KBM-7 (cell line): ENCODE results near the gene ABCA13.

ENCODE experiments used
- DNase-seq: peaks from one replicate; pipeline ENCODE4 v3.0.0-alpha.2; 2015
- in situ Hi-C: fragments of 300-500 bp; cut with MboI; formaldehyde crosslinking; loops from 2 replicates; pipeline ENCODE4 v1.14.3; 2020; ENCODE audit warnings: low sequenced_read_pairs, low pct_unique_long_range_greater_than_20kb, mixed read lengths

ABCA13 gene

DNA sequence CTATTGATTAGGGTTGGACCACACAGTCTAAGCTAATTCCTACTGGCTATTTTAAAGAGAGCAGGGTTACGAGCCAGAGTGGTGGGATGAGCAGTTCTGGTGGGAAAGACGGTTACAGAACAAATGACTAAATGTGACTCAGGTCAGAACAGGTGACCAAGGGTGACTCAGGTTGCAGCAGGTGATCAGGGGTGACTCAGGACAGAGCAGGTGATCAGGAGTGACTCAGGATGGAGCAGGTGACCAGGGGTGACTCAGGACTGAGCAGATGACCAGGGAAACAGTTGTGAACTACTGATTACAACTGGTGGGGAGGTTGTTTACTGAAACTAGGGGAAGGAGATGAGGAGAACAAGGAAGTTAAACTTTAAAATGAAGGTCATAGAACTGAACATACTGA, 366.3 kb downstream of the ABCA13 start:
- in situ Hi-C loops, result no loop called here
- no peak for DNase-seq

GRCh38 chr7:48540746-48541145, 369.5 kb downstream of the ABCA13 start:
- in situ Hi-C loops, result no loop called here
- DNase-seq, result no peak

- no peak for DNase-seq
- in situ Hi-C loops, result no loop called here
These were observed 377.4 kb downstream of the ABCA13 start for GRCh38 chr7:48548667-48549066.

- no peak for DNase-seq
- in situ Hi-C loops, result no loop called here
These were observed 380.4 kb downstream of the ABCA13 start for GRCh38 chr7:48551652-48552051.

DNA sequence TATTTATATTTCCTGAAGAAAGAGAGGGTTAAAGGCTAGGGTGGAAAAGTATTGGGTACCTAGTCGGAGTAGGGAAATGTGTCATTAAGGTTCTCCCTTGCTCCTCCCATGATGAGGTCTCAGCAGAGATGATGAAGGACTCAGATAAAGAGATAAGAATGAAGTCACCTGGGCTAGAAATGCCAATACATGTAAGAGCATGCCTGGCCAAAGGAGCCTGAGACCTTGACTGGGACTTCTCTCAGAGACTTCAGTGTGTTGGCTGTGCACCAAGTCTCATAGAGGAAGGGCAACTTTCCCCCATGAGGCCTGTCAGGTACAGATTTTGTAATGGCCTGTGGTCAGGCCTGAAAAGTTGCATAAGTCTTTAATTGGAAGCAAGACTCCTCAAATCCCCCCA, 392.1 kb downstream of the ABCA13 start:
- in situ Hi-C loops, result no loop called here
- DNase-seq, result no peak

DNA sequence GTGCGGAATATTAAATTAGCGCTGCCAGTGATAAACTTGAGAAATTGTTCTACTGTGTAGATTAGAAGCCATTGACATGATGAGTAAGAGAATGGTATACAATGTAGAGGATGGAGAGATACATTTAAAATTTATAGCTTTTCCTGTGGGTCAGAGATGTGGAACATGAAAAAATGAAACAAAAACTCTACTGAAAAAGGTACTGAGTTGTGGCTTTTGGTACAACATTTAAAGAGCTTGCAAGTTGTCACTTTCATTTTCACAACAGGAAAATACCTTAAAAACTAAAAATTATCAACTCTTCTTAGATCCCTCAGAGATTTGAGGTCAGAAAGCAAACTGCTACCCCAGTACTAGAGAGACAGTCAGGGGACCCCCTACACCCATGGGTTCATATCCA, 404.3 kb downstream of the ABCA13 start:
- in situ Hi-C loops, result no loop called here
- DNase-seq, result no peak

GRCh38 chr7:48587475-48587874, 416.2 kb downstream of the ABCA13 start:
- in situ Hi-C loops, result no loop called here

GRCh38 chr7:48594349-48594748, 423.1 kb downstream of the ABCA13 start:
- DNase-seq, result no peak
- in situ Hi-C loops, result no loop called here

More at GRCh38 chr7:48587475-48587874, 416.2 kb downstream of the ABCA13 start:
- no peak for DNase-seq

DNA sequence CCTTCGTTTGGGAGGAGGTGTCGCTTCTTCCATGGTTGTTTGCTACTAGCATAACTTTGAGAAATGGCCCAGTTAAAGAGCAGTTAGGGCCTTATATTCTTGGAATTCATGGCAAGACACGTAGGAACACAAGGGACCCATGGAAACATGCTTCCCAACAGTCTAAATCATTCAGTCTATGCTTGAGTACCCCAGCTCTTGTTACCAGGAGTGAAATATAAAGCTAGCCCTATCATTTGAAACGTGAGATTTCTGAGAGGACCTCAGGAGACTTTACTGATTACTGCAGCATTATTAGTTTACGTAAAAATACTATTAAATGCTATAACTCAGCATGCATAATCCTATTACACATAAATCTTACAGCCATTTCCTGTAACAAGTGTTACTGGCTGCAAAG, 424.5 kb downstream of the ABCA13 start:
- in situ Hi-C loops, result no loop called here
- DNase-seq, result no peak

GRCh38 chr7:48610705-48611104, 439.4 kb downstream of the ABCA13 start:
- DNase-seq, result no peak
- in situ Hi-C loops, result no loop called here

GRCh38 chr7:48611993-48612392, 440.7 kb downstream of the ABCA13 start:
- DNase-seq, result no peak
- in situ Hi-C loops, result no loop called here

DNA sequence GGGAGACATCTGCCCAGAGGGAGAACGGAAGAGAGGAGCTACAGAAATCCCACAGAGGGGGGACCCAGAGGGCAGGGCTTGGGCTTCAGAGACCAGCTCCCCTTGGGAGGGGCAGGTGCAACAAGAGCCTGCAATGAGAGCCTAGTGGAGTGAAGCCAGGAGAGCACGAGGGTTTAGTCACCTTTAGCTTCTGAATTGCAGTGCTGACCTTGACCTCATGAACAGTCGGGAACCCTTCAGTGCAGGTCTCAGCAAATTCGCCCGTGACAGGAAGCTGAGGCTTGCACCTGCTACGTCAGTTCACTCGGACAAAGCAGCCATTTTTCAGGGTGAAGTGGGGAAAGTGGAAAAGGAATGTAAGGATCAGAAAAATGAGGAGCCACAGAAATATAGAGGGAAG, 446.2 kb downstream of the ABCA13 start:
- in situ Hi-C loops, result no loop called here
- no peak for DNase-seq

- DNase-seq, result no peak
- in situ Hi-C loops, result no loop called here
These were observed 446.7 kb downstream of the ABCA13 start for GRCh38 chr7:48617993-48618392.

GRCh38 chr7:48621076-48621475, 449.8 kb downstream of the ABCA13 start:
- in situ Hi-C loops, result no loop called here

GRCh38 chr7:48627164-48627563, 455.9 kb downstream of the ABCA13 start:
- in situ Hi-C loops, result no loop called here
- DNase-seq, result no peak

More at GRCh38 chr7:48621076-48621475, 449.8 kb downstream of the ABCA13 start:
- no peak for DNase-seq

DNA sequence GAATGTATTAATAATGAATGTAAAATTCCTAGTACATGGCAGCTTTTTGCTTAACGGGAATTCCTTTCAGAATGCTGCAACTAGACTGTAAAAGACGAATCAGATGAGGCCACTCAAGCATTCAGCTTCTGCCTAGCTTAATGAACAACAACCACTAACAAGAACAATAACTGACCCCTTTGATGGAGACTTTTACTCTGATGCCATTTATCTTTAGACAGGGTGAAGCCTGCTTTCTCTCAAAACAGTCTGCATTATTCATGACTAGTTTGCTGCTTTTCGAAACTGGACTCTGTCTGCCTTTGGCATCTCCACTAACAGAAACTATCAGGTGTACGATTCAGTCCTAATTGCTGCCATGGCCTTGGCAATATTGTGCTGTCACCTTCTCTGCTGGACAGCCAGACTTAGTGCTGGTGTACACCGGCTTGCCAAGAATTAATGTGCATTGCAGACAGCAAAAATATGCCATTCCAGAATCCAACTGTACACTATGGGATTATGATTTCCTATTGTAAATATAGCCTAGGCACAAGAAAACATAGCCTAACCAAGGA, 457.6 kb downstream of the ABCA13 start:
- in situ Hi-C loops, result no loop called here
- DNase-seq, result no peak

- in situ Hi-C loops, result no loop called here
- DNase-seq, result no peak
These were observed 462.9 kb downstream of the ABCA13 start for GRCh38 chr7:48634116-48634632.

- DNase-seq, result no peak
- in situ Hi-C loops, result no loop called here
These were observed 464.5 kb downstream of the ABCA13 start for GRCh38 chr7:48635796-48636195.

- no peak for DNase-seq
- in situ Hi-C loops, result no loop called here
These were observed 465.2 kb downstream of the ABCA13 start for GRCh38 chr7:48636391-48637015.

GRCh38 chr7:48637382-48637781, 466.1 kb downstream of the ABCA13 start:
- no peak for DNase-seq
- in situ Hi-C loops, result no loop called here

GRCh38 chr7:48638041-48638440, 466.8 kb downstream of the ABCA13 start:
- in situ Hi-C loops, result no loop called here
- no peak for DNase-seq
